ENCODE results near the gene RAP1B. TPM values are rescaled to one million over a fixed set of nuclear protein-coding genes. Genes with fewer than 3 reads are reported as not detected.
A peak's percentile ranks its signal among the peaks of the same experiment; 100 is the strongest.
"Not testable (repeated sequence)": the region's sequence is repeated elsewhere in the genome, so short reads cannot be mapped to it uniquely, and the experiment has no call there.

Gene RAP1B
- polyA plus RNA-seq, 3 donors, result 176 to 189 (median 178) TPM

DNA sequence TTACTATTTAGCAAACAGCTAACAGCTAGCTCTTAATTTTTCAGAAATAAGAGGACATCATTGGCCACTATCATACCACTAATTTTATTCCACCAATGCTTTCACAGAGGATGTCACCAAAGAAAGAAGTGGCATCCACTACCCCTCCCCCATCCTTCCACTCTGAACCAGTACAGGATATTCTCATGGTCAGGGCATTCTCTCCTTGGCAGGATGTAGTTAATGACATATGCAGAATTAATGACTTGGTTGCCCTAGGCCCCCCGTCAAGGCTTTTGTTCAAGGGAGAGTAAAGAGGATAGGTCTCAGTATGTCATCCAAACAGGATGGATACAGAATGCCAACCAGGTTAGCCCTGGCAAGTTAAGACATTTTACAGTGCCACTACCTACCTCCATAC lies 57.2 kb downstream of the RAP1B start:
- no peak for DNase-seq (ENCODE audit: extremely low read depth in 1 of 11, low read depth in 9 of 11, low spot score in 4 of 11)

DNA sequence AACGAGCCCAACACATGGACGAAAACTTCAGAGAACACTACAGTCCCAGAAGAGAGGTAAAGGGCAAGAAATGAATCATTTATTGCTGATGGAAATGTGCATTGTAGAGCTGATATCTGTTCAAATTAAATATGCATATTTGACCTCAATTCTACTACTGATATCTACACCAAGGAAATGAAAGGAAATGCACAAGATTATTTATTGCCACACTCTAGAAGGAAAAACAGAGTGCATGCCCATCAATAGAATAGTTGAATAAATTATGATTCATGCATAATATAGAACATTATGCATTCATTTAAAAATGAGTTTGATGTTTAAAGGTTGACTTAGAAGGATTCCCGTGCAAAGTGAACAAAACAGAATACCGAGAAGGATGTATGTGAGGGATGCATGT lies 60.5 kb downstream of the RAP1B start:
- no peak for DNase-seq (ENCODE audit: extremely low read depth in 1 of 11, low read depth in 9 of 11, low spot score in 4 of 11)

DNA sequence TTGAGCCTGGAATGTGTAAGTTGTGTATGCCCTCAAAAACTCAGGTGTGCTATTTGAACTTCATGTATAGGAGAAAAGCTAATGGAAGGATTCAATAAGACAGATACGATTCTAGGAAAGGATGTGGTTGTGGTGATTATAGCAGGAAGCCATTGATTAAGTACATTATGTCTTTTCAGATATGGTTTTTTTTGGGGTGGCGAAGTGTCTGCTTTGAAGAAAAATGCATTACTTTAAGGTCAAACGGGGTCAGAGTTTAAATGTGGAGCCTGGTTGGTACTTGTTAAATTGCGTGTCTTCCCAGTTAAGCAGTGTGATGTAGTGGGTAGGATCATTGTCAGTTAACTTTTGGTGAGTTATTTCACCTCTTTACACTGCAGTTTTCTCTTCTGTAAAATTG lies 63.1 kb downstream of the RAP1B start:
- DNase-seq (ENCODE audit: extremely low read depth in 1 of 11, low read depth in 9 of 11, low spot score in 4 of 11), result no peak

DNA sequence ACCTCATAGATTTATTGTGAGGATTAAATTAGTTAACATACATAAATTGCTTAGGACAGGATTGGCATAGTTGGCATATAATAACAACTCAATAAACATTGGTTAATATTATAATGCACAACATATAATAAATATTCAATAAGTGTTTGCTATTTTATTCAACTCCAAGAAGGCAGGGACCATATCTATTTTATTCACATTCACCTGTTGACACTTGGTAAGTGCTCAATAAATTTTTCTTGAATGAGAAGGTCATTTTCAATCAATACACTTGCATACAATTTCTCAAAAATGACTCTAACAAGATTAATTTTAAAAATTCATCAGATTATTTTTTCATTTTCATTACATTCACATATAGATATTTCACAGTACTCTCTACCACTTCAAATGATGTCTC lies 63.7 kb downstream of the RAP1B start:
- no peak for DNase-seq (ENCODE audit: extremely low read depth in 1 of 11, low read depth in 9 of 11, low spot score in 4 of 11)

DNA sequence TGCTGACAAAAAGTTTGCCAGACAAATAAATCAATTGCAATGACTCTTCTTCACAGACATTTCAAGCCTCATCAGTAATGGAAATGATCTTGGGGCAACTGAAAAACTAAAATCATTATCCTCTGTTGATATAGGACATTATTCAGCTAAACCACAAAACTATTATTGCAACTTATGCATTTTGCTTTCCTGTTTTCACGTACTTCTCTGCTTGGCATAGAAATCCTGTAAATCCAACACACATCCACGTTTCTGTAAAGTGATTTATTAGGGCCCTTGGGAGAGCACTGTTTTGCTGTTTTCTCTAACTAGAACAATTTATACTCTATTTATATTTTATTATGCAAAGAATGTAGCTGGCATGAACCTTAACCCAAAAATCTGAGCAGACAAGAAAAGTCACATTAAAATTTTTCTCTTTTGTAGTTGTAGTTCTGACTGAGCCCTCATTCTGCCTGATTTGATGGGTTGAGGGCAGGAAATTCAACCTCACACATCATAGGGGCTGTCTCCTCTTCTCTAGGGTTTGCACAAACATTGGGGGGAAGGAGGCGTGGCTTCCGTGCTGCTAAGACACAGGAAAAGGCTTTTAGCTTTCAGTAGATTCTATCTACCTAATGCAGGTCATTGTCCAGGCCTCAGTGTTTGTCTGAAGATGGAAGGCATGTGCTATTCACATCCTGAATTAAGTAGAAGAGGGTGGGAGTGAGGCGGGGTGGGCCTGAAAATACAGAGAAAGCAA lies 64.6 kb downstream of the RAP1B start:
- no peak for DNase-seq (ENCODE audit: extremely low read depth in 1 of 11, low read depth in 9 of 11, low spot score in 4 of 11)

DNA sequence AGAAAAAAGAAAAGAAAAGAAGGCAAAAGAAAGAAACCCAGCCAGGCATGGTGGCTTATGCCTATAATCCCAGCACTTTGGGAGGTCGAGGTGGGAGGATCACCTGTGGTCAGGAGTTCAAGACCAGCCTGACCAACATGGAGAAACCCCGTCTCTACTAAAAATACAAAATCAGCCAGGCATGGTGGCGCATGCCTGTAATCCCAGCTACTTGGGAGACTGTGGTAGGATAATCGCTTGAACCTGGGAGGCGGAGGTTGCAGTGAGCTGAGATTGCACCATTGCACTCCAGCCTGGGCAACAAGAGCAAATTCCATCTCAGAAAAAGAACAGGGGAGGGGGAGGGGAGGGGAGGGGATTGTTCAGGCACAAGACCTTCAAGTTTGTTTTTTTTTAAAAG lies 66.2 kb downstream of the RAP1B start:
- not testable (repeated sequence) for DNase-seq (ENCODE audit: extremely low read depth in 1 of 11, low read depth in 9 of 11, low spot score in 4 of 11)

DNA sequence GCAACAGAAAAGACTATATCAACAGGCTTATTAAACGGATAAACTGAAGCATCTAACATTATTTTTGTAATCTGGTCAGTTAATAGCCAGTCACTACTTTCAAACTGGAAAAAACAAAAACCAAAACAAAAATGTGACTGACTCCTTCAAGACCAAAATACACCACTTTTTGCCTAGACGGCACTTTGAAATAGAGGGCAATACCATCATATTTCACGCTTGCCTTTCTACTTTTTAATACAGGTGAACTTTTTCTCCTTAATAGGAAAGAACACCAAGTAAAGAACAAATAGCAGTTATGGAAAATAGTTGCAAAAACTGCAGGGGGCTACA lies 75.5 kb downstream of the RAP1B start:
- DNase-seq (ENCODE audit: extremely low read depth in 1 of 11, low read depth in 9 of 11, low spot score in 4 of 11), result no peak

DNA sequence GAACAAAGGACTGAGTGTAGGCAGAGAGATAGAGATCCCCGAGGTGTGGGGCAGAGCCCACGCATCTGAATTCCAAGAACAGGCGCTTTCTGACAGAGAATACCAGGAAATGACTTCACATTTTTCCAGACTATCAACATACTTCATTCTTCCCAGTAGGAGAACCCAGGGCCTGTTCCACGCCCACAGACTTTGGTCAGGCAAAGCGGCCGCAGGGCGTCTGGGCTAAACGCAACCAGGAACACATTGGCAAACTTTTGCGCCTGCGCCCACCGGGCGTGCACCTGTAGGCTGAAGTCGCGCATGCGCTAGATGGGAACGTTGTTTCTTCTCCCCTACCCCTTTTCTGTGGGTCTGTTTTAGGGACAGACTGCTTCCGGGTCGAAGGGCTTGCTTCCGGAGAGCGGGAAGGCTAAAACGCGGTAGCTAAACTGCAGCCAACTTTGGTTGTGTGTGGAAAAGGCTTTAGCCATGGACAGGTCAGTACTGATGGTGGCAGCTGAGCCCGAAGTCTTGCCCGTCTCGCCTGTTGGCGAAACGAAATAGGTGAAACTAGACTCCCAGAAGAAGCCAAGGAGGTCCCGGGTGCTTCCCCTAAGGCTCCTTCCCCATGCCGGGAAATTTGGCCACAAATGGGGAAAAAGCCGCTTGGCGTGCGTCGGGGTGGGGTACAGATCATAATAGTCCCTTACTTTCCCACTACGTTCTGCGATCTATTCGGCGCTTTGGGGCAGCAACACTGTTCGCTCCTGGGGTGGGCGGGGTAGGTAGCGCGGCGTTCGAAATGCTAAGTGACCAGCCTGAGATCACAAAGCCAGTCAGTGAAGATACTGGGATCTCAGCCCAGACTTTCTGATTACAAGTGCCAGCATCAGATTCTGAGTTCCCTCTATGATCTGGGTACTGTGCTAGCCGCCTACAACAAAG lies 76.2 kb downstream of the RAP1B start, which contains the start of gene NUP107:
TSS of gene NUP107 (plus strand) at position 384 of the 927 bp plus-strand sequence. CDS start at position 472, 88 bp downstream.
- DNase-seq (ENCODE audit: extremely low read depth in 1 of 11, low read depth in 9 of 11, low spot score in 4 of 11), result peak; percentile 95 to 99 (median 97)

DNA sequence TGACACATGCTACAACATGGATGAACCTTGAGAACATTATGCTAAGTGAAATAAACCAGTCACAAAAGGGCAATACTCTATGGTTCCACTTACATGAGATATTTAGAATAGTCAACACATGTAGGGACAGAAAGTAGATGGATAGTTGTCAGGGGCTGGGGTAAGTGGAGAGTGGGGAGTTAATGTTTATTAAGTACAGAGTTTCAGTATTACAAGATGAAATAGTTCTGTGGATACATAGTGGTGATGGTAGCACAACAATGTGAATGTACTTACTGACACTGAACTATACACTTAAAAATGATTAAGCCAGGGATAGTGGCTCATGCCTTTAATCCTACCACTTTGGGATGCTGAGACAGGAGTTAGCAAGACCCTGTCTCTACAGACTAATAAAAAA lies 84.8 kb downstream of the RAP1B start:
- no peak for DNase-seq (ENCODE audit: extremely low read depth in 1 of 11, low read depth in 9 of 11, low spot score in 4 of 11)

DNA sequence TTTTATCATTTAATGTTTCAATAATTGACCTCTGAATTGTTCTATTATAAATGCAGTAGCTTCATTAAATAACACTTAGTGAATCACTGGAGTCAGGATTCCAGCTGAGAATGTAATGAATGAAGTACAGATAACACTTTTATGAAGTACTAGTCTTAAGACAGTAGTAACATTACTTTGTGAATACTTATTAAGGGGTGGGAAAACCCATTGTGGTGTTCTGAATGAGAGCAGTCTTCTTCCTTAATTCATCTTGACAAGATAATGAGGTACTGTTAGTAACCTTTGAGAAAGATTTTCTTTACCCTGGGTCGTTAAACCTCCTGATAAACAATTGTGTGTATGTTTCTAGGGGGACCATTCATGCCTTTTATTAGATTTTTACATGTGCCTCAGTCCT lies 88.8 kb downstream of the RAP1B start:
- DNase-seq (ENCODE audit: extremely low read depth in 1 of 11, low read depth in 9 of 11, low spot score in 4 of 11), result no peak

Other genes with a start within 250 kb of the RAP1B start
- gene NUP107, start 76.1 kb downstream of the RAP1B start, polyA plus RNA-seq (ENCODE audit: insufficient read length in 3 of 3), result 10 to 100 TPM; 71.0 to 88.5 (median 72.4) TPM
- gene SLC35E3, start 135.3 kb downstream of the RAP1B start, polyA plus RNA-seq (ENCODE audit: insufficient read length in 3 of 3), result 10 to 100 TPM; 16.7 to 23.2 (median 18.0) TPM
- 10 to 100 TPM; 55.1 to 77.1 (median 72.0) TPM for gene MDM2, start 197.3 kb downstream of the RAP1B start, polyA plus RNA-seq (ENCODE audit: insufficient read length in 3 of 3)

Measured in renal cortex interstitium (tissue), 11 donors.